Left lung (tissue), 10 donors: ENCODE results near the gene LRPAP1. TPM values are rescaled to one million over a fixed set of nuclear protein-coding genes. Genes with fewer than 3 reads are reported as not detected.
A peak's percentile ranks its signal among the peaks of the same experiment; 100 is the strongest.

Experiments
- ATAC-seq: fragments of 200-7000 bp; cut with Tn5 transposase; one replicate; pipeline ENCODE4 v1.9.1; 2020; ENCODE audit warnings: moderate library complexity
- DNase-seq, 4 donors: peaks; one replicate each; pipeline ENCODE4 v3.0.0-alpha.2; 2013 to 2020
- H3K27ac ChIP-seq, 2 donors: fragments of 200-600 bp; sonication (generic) in 1 of 2; one replicate each; pipeline versions ENCODE4 v1.5.0 to v1.8.0; 2020 to 2021
- H3K27me3 ChIP-seq, 2 donors: fragments of 200-600 bp; sonication (generic) in 1 of 2; one replicate each; pipeline versions ENCODE4 v1.5.0 to v1.8.0; 2020 to 2021
- H3K36me3 ChIP-seq, 2 donors: fragments of 200-600 bp; sonication (generic) in 1 of 2; one replicate each; pipeline versions ENCODE4 v1.5.0 to v1.8.0; 2020 to 2021
- H3K4me1 ChIP-seq, 2 donors: fragments of 200-600 bp; one replicate each; pipeline ENCODE4 v1.8.0; 2021
- H3K4me3 ChIP-seq, 2 donors: fragments of 200-600 bp; sonication (generic) in 1 of 2; one replicate each; pipeline versions ENCODE4 v1.5.0 to v1.8.0; 2020 to 2021; ENCODE audit warnings: mild to moderate bottlenecking in 1 of 2
- H3K9me3 ChIP-seq, 2 donors: fragments of 200-600 bp; sonication (generic) in 1 of 2; one replicate each; pipeline versions ENCODE4 v1.5.0 to v1.8.0; 2020 to 2021
- intact Hi-C, 2 donors: fragments of 100-400 bp; cut with DNase I; formaldehyde crosslinking; loops; one replicate each; pipeline versions ENCODE4 v1.11.2 to v1.14.2; 2022
- polyA plus RNA-seq, 6 donors: library from polyadenylated mRNA; unstranded; fragments of 120-200 nt; gene quantifications; one replicate each; pipeline ENCODE4 v1.2.1, GENCODE V29; 2013; ENCODE audit not compliant: insufficient read length in 6 of 6
- total RNA-seq, 2 donors: library from RNA; stranded (reverse); fragmentation: NEBNext Ultra II Directional; extraction: Animal tissue kit (Norgen Biotek cat#: 25700); gene quantifications; one replicate each; pipeline ENCODE4 v1.2.1, GENCODE V29; 2021
- TF ChIP-seq, protein P1 (sequence below), 2 donors: fragments of 200-600 bp; sonication (generic) in 1 of 2; IDR thresholded peaks; one replicate each; pipeline versions ENCODE4 v1.5.0 to v1.8.0; 2021; ENCODE audit warnings: antibody characterized with exemption in 2 of 2
- donor health status: DM: no; HTN: yes; CAD: no.
- donor health status: DM: no; HTN: no; CAD: no.

LRPAP1 gene
- total and polyA plus RNA-seq, 8 donors, result 95.9 to 218 (median 112) TPM

DNA sequence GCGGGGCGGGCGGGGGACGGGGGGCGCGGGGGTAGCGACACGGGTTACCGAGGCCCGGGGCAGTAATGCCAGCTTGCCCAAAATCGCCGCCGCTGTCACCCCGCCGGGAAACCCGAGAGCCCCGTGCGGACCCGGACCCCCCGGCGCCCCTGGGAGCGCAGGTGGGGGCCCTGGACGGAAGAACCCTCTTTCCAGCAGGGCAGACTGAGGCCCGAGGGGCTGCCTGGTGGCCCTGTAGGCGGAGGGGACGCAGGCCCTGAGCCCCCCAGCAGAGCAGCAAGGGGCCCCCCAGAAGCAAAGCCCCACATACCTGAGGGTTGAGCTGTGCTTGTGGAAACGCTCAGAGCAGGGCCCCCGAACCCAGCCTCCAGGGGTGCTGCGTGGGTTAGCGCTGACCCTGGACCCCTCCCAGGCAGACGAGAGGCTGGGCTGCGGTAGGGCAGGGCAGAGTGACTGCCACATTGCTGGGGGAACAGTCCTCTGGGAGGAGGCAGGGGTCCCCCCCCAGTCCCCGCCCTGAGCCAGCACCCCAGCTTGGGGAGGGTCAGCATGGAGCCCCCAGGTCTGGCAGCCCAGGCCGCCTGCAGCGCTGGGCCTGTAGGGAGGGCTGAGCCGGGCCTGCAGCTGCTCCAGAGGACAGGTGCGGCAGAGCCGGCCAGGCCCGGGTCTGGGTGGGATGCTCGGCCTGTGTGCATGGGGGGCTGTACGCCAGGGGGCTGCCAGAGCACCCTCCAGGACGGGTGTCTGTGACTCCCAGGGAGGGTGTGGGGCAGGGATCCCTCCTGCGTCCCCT is 68.5 kb downstream of the LRPAP1 start:
- H3K4me3 ChIP-seq, result peak overlapping the region; percentile 32
- DNase-seq (peak in 1 of 4 donors; percentile 79), ATAC-seq (no peak)
- no peaks in the 10 kb centered on the region for H3K36me3 ChIP-seq
- H3K9me3 ChIP-seq, result no peaks in the 10 kb centered on the region
- H3K27me3 ChIP-seq, result peaks cover 6 to 61% of the 10 kb centered on the region in 2 donors
- intact Hi-C loops, result no loop called here
- peaks cover 3 to 4% of the 10 kb centered on the region in 2 donors for H3K4me1 ChIP-seq
- TF ChIP-seq, protein P1, sequence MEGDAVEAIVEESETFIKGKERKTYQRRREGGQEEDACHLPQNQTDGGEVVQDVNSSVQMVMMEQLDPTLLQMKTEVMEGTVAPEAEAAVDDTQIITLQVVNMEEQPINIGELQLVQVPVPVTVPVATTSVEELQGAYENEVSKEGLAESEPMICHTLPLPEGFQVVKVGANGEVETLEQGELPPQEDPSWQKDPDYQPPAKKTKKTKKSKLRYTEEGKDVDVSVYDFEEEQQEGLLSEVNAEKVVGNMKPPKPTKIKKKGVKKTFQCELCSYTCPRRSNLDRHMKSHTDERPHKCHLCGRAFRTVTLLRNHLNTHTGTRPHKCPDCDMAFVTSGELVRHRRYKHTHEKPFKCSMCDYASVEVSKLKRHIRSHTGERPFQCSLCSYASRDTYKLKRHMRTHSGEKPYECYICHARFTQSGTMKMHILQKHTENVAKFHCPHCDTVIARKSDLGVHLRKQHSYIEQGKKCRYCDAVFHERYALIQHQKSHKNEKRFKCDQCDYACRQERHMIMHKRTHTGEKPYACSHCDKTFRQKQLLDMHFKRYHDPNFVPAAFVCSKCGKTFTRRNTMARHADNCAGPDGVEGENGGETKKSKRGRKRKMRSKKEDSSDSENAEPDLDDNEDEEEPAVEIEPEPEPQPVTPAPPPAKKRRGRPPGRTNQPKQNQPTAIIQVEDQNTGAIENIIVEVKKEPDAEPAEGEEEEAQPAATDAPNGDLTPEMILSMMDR (IDR thresholded peaks at IDR 0.05), result no peak
- no peak overlapping the region for H3K27ac ChIP-seq

DNA sequence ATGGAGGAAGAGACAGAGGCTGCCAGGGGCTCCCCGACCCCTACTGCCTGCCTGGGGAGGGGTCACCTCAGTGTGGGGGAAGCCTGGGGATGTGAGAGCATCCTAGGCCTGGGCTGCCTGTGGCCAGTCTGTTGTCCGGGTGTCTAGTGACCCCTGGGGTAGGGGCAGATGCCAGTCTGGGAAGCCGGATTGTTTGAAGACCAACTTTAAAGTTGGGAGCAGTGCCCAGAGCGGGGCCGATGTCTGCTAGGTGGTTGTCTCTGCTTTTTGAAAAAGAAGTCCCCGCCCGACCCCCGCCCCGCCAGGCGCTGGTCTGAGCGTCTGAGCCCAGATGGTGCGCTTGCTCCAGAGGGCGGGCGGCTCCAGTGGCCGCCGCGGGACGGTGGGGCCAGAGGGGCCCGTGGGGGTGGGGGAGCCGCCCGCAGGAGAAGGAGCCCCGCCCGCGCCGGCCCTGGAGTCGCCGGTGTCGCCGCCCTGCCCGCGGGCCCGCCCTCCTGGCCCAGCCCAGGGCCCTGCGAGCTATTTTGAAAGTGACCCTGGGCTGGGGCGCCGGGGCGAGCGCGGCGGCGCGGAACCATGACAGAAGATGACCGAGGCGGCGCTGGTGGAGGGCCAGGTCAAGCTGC is 69.3 kb downstream of the LRPAP1 start, which contains the start of gene DOK7:
TSS of gene DOK7 (plus strand) at position 517 of the 626 bp plus-strand sequence. CDS start at position 587, 70 bp downstream.
- H3K27ac ChIP-seq, result no peak within 1 kb of the TSS
- TF ChIP-seq, protein P1 (IDR thresholded peaks at IDR 0.05), result no peak
- intact Hi-C loops, result no loop called here
- H3K27me3 ChIP-seq, result peaks cover 6 to 61% of the 10 kb centered on the region in 2 donors
- peaks cover 3 to 4% of the 10 kb centered on the region in 2 donors for H3K4me1 ChIP-seq
- ATAC-seq (peak; percentile 77), DNase-seq (peak in 1 of 4 donors; percentile 84)
- no peaks in the 10 kb centered on the region for H3K9me3 ChIP-seq
- H3K4me3 ChIP-seq, result peak within 1 kb of the TSS; percentile 32
- H3K36me3 ChIP-seq, result no peaks in the 10 kb centered on the region

DNA sequence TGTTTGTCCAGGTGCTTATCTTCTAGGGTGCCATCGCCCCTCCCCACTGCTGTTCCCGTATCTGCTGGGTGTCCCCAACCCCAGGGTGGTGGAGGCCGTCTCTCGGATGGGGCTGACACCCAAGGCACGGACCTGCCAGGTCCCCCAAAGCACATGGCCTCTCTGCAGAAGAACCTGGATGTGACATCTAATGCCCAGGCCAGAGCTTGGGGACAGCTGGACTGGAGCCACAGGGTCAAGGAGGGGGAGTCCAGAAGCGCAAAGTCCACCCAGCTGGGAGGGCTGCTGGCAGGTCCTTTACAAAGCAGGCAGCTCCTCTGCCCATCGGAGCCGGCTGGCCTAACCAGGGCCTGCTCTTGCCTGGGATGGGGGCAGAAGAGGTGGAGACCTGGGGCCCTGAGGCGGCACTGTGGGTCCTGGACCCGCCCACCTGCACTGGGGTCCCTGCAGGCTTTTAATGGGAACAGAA is 69.9 kb downstream of the LRPAP1 start:
- no peaks in the 10 kb centered on the region for H3K36me3 ChIP-seq
- no peak overlapping the region for H3K27ac ChIP-seq
- peak in 1 of 4 donors; percentile 73 for DNase-seq
- peaks cover 3 to 4% of the 10 kb centered on the region in 2 donors for H3K4me1 ChIP-seq
- no peaks in the 10 kb centered on the region for H3K9me3 ChIP-seq
- intact Hi-C loops, result no loop called here
- no peak for ATAC-seq
- H3K4me3 ChIP-seq, result no peak overlapping the region
- TF ChIP-seq, protein P1 (IDR thresholded peaks at IDR 0.05), result no peak
- H3K27me3 ChIP-seq, result peaks cover 6 to 61% of the 10 kb centered on the region in 2 donors

DNA sequence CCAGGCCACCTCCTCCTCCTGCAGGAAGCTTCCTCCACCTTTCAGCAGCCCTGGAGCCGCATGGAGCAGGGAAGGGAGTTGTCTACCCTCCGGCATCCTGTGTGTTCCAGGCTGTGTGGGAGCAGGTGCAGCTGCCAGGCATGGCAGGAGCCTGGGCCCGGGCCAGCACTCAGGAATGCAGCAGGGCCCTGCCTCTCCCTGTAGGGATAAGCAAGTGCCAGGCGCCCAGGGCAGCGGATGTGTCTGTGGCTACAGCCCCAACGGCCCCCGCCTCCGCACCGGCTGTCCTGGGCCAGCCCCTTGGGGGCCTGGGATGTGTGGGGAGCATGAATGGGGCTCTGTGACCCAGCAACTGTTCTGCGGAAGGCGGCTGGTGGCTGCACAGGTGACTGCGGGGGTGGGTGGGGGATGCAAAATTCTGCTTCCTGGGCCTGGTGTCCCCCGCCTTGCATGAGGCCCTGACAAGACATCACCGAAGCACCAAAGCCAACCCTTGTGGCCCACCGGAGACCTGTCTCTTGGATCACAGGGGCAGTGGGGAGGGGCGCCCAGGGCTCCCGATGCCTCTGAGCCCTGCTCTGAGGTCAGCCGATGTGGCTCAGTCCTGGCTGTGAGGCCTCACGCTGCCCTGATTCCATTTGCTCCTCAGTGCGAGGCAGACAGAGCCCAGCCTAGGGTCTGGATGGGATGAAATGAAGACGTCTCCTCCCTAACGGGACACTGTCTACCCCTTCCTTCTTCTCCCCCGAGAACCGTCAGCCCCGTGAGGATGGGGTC is 70.5 kb downstream of the LRPAP1 start:
- no peaks in the 10 kb centered on the region for H3K36me3 ChIP-seq
- peaks cover 3 to 4% of the 10 kb centered on the region in 2 donors for H3K4me1 ChIP-seq
- H3K9me3 ChIP-seq, result peaks cover 0 to 2% of the 10 kb centered on the region in 2 donors
- no peak overlapping the region for H3K27ac ChIP-seq
- ATAC-seq (peak; percentile 89), DNase-seq (peak in 2 of 4 donors; percentile 77 to 88)
- TF ChIP-seq, protein P1 (IDR thresholded peaks at IDR 0.05), result no peak
- intact Hi-C loops, result no loop called here
- no peak overlapping the region for H3K4me3 ChIP-seq
- peaks cover 6 to 55% of the 10 kb centered on the region in 2 donors for H3K27me3 ChIP-seq
